Measurements from ENCODE around the gene EYS.

EYS gene

DNA sequence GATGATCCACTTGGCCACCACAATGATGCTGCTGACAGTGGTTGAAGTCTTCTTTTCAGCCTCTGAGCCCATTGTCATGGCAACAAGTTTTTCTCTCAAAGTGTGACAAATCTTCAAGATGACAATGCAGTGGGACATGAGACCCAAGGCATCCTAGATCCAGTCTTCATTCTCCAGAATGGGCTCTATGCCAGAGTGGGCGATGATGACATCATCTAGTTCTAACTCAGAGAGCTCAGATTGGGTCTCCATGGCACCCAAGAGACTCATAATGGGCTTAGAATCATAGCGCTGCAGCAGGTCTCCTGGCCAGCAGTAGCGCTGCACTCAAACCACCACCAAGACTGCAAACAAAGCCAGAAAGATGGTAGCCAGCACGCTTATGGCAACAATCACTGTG is 973.6 kb downstream of the EYS start:
- TF ChIP-seq, protein P1, sequence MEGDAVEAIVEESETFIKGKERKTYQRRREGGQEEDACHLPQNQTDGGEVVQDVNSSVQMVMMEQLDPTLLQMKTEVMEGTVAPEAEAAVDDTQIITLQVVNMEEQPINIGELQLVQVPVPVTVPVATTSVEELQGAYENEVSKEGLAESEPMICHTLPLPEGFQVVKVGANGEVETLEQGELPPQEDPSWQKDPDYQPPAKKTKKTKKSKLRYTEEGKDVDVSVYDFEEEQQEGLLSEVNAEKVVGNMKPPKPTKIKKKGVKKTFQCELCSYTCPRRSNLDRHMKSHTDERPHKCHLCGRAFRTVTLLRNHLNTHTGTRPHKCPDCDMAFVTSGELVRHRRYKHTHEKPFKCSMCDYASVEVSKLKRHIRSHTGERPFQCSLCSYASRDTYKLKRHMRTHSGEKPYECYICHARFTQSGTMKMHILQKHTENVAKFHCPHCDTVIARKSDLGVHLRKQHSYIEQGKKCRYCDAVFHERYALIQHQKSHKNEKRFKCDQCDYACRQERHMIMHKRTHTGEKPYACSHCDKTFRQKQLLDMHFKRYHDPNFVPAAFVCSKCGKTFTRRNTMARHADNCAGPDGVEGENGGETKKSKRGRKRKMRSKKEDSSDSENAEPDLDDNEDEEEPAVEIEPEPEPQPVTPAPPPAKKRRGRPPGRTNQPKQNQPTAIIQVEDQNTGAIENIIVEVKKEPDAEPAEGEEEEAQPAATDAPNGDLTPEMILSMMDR (IDR thresholded peaks at IDR 0.05; ENCODE audit: unreplicated experiment in 3 of 3) = no peak
- no peaks in the 10 kb centered on the region for H3K36me3 Mint-ChIP-seq (ENCODE audit: low read depth)
- H3K4me1 Mint-ChIP-seq = no peaks in the 10 kb centered on the region
- H3K9me3 Mint-ChIP-seq = peaks cover 4% of the 10 kb centered on the region
- H3K4me3 Mint-ChIP-seq = no peak overlapping the region
- H3K27ac Mint-ChIP-seq = no peak overlapping the region
- H3K27me3 Mint-ChIP-seq (ENCODE audit: low read depth) = no peaks in the 10 kb centered on the region

DNA sequence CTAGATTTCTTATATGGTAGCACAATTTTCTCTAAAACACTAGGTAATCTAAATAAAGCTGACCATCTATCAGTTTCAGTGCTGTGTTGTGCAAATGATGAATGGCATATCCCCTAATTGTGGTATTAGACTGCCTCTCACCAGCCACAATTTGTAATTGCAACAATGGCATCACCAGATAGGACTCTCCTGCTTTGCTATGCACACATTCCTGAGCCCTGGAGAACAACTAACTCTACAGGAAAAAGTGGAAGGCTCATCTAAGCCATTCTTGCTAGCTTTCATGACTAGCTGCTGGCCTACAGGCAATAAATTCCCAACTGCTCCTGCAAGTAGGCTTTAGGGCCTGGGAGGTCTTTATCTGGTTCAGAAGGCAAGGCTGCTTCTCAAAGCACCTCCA is 974.1 kb downstream of the EYS start:
- Mint-ChIP-seq H3K36me3 (ENCODE audit: low read depth) (no peaks in the 10 kb centered on the region), H3K9me3 (peaks cover 4% of the 10 kb centered on the region), H3K4me1 (no peaks in the 10 kb centered on the region), H3K27ac (no peak overlapping the region), H3K27me3 (ENCODE audit: low read depth) (no peaks in the 10 kb centered on the region), H3K4me3 (no peak overlapping the region)
- TF ChIP-seq, protein P1 (IDR thresholded peaks at IDR 0.05; ENCODE audit: unreplicated experiment in 3 of 3) = no peak

DNA sequence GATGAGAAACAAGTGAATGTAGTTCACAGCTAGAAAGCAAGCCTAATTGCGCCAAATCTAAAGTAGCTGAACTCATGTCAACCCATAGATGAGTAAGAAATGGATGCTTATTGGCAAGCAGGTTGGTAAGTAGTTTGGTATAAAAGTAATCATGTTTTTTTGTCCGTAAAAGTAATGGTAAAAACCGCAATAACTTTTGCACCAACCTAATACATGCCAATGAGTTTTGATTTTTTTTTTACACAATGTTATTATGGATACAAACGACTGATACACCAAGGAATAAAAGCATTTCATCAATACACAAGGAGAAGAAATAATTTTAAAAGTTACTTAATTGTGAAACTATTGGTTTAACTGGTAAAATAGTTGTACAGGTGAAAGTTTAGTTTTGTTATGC is 977.5 kb downstream of the EYS start:
- Mint-ChIP-seq H3K4me3 (no peak overlapping the region), H3K36me3 (ENCODE audit: low read depth) (no peaks in the 10 kb centered on the region), H3K9me3 (peaks cover 4% of the 10 kb centered on the region), H3K27ac (no peak overlapping the region), H3K27me3 (ENCODE audit: low read depth) (no peaks in the 10 kb centered on the region), H3K4me1 (no peaks in the 10 kb centered on the region)
- TF ChIP-seq, protein P1 (IDR thresholded peaks at IDR 0.05; ENCODE audit: unreplicated experiment in 3 of 3) = no peak

DNA sequence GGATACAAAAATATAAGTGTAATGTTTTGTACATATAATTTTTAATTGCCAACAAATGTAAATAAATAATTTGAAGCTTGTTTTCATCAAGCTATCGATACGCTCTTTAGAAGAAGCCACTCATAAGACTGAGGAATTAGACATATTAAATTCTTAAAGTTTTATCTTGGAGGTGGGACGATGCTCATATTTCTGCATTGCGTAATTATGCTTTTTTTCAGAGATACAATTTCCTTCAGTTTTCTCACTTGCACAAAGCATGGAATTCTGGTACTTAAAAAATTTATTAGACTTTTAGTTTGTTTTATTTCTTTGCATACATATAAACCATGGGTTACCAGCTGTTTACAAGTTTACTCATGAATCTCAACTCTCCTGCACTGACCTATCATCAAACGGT is 980.0 kb downstream of the EYS start:
- H3K27me3 Mint-ChIP-seq (ENCODE audit: low read depth) = peaks cover under 1% of the 10 kb centered on the region
- H3K9me3 Mint-ChIP-seq = peaks cover 4% of the 10 kb centered on the region
- no peaks in the 10 kb centered on the region for H3K36me3 Mint-ChIP-seq (ENCODE audit: low read depth)
- no peak overlapping the region for H3K27ac Mint-ChIP-seq
- TF ChIP-seq, protein P1 (IDR thresholded peaks at IDR 0.05; ENCODE audit: unreplicated experiment in 3 of 3) = no peak
- no peaks in the 10 kb centered on the region for H3K4me1 Mint-ChIP-seq
- no peak overlapping the region for H3K4me3 Mint-ChIP-seq

DNA sequence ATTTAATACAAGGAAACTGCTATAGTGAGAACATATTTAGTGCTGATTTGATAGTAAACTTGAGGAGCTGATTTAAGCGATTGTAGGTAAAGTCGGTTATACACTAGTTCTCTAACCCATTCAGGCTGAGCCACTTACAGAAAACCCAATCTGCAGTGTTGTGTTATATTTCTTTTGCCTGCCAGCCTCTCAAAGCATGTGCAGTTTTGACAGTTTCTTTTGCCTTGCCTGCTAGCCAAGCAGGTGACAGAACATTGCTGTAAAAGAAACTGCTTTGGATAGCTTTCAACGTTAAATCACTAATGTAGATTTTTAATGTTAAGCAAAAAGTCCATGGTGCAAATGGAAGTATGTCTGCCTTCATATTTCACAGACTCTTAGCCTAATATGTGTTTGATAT is 982.9 kb downstream of the EYS start:
- no peak overlapping the region for H3K27ac Mint-ChIP-seq
- no peak overlapping the region for H3K4me3 Mint-ChIP-seq
- H3K9me3 Mint-ChIP-seq = no peaks in the 10 kb centered on the region
- peaks cover 4% of the 10 kb centered on the region for H3K27me3 Mint-ChIP-seq (ENCODE audit: low read depth)
- H3K4me1 Mint-ChIP-seq = no peaks in the 10 kb centered on the region
- no peaks in the 10 kb centered on the region for H3K36me3 Mint-ChIP-seq (ENCODE audit: low read depth)
- TF ChIP-seq, protein P1 (IDR thresholded peaks at IDR 0.05; ENCODE audit: unreplicated experiment in 3 of 3) = no peak

DNA sequence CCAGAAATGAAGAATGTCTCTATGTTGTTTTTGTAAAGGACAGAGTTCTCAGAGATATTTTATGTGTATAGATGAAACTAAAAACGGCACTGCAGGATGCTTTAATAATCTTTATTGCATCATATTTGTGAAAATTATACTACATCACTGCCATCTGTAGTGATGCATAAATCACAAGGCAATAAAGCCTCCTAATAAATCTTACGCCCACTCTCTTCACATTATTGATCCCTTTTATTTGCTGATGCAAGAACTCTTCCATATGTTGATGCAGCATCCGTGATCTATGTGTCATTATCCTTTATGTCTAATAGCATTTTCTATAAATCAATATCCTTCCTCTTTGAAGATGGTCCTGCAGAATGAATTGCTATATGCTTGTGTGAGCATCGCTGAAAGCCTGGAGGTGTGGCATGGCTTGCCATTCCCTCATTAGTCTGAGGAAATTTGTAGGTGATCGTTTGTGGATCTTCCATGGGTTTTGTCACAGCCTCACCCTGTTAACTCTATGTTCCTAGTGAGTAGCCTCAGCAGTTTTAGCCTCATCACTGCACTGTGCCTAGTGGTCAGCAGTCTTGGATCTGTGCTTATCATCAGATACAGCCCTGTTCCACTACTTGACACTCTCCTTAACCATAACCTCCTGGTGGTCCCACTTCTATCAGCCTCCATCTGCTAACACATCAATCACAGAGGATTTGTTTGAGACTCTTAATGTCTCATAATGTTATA is 983.5 kb downstream of the EYS start:
- H3K27me3 Mint-ChIP-seq (ENCODE audit: low read depth) = peaks cover 4% of the 10 kb centered on the region

More for the DNA sequence above, 983.5 kb downstream of the EYS start:
- Mint-ChIP-seq H3K4me3 (no peak overlapping the region), H3K27ac (no peak overlapping the region), H3K9me3 (no peaks in the 10 kb centered on the region), H3K36me3 (ENCODE audit: low read depth) (no peaks in the 10 kb centered on the region), H3K4me1 (no peaks in the 10 kb centered on the region)
- TF ChIP-seq, protein P1 (IDR thresholded peaks at IDR 0.05; ENCODE audit: unreplicated experiment in 3 of 3) = no peak

Data from nephron (organoid).